ENCODE measurements around the gene SYNE1.
A peak's percentile ranks its signal among the peaks of the same experiment; 100 is the strongest.
"Not testable (repeated sequence)": the region's sequence is repeated elsewhere in the genome, so short reads cannot be mapped to it uniquely, and the experiment has no call there.

Gene SYNE1

DNA sequence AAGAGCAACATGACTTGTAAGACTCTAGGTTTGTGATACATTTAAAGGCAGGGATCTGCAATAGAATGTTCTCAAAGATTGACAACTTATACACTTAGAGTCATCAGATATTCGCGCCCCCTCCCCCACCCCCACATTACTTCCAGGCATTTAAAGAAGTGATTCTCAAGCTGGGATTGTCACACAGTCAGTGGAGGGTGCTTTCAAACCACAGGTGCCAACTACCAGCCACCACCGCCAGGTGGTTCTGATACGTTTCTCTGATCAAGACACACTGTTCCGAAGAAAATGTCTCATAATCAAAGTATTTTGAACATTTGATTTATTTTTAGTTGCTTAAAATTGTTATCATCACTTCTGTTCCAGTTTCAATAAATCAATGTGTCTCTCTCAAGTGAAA lies 472.2 kb downstream of the SYNE1 start:
- no peak for DNase-seq

DNA sequence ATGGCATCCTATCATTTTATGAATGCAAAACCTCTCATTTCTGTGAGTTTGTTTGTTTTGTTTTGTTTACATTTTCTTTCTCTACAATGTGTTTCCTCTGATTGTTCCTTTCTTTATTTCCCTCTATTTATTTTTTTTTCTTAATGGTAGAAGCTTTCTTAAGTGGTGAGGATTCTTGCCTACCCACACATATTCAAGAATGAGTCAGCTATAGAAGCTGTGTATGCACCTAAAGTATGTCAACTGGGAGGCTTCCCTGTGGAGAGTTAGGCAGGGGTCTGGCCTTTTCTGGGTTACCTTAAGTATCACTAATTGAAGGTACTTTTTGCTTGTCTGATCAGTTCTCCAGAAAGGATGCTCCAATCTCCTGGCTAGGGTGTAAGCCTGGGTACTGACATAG lies 475.7 kb downstream of the SYNE1 start:
- no peak for DNase-seq

GRCh38 chr6:152160346-152160745 lies 476.8 kb downstream of the SYNE1 start:
- no peak for DNase-seq

GRCh38 chr6:152155792-152156191 lies 481.4 kb downstream of the SYNE1 start:
- no peak for DNase-seq

DNA sequence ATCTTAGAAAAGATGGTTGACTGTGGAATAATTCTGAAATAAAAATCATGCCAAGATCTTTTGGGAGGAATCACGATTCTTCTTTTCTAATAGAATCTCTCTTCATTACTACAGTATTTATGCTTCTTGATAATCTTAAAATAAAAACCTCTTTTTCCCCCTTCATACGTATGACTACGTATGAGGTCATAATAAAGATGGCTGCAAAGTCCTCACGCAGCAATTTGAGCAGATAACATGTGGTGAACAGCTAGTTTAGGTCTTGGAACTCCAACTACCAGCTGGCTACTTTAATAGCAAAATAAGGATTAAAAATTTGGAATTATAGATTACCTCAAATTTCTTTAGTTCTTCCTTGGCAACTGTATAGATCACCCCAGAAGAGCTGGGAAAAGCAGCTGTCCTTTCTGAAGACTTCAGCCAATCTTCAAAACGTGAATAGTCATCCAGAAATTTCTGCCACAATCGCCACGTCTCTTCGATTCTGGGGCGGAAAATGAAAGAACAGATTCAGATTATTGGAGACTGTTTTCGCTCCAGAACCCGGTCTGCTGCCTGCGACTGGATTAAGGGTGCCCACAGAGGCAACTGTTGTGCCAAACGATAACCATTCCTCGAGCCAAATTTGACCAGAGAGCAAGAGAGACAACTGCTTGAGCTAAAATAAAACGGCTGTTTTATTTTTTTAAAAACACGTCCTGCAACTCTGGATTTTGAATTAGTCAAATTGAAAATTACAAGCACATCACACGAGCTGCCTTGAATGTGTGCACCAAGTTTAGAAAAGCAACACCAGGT lies 482.4 kb downstream of the SYNE1 start:
- DNase-seq, result no peak

DNA sequence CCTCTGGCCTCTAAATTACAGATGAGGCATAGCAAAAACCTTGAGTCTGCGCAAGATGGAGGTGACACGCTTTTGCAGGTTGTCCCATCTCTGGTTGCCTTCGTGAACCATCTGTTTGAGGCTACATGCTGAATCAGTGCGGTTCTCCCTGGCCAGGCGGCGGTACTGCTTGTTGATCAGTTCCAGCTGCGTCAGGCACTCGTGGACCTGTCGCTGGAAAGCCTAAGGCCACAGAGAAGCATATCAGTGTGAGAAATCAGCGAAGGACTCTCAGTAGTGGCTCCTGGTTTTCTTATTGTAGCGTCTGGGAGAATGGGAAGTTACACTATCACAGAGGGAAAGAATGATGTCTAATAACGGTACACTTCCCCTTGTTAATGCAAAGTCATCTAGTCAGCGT lies 485.2 kb downstream of the SYNE1 start:
- no peak for DNase-seq

- DNase-seq, result no peak
These were observed 487.0 kb downstream of the SYNE1 start for GRCh38 chr6:152150196-152150595.

GRCh38 chr6:152148412-152148811 lies 488.8 kb downstream of the SYNE1 start:
- no peak for DNase-seq

GRCh38 chr6:152147269-152147668 lies 489.9 kb downstream of the SYNE1 start:
- DNase-seq, result no peak

GRCh38 chr6:152146385-152146784 lies 490.8 kb downstream of the SYNE1 start:
- DNase-seq, result no peak

DNA sequence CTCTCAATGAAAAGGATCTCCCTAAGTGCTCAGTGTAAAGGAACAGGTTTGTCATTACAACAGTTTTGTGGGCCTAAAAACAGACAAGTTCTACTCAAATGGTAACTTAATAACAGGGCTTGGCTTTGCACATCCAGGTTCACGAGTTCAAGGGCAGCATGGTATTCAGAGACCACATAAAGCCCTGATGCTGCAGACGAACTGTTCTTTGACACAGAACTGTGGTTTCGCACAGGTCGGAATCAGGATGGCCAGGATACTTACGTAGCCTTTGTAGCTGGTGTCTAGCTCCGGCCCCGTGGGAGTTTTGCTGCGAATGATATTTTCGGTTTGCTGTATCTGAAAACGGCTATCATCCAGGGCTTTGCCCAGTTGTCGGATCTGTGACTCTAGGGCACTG lies 493.8 kb downstream of the SYNE1 start:
- no peak for DNase-seq

DNA sequence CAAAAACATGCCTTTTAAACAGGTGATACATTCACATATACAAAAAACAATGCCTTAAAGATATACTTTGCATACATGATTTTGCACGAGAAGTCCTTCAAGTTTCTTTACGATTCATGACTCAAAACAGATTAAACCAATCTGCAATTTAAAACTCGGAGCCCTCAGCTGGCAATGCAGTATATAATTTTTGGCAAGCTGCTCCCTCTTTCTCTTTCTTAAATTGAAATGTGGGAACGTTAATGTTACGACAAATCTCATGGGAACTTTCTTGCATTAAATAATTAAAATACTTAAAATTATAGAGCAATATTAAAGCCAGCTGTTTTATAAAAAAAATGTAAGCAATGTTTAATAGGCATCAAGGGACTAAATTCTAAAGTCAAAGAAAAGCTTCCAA lies 495.1 kb downstream of the SYNE1 start:
- no peak for DNase-seq

- DNase-seq, result not testable (repeated sequence)
These were observed 498.8 kb downstream of the SYNE1 start for GRCh38 chr6:152138344-152138743.

DNA sequence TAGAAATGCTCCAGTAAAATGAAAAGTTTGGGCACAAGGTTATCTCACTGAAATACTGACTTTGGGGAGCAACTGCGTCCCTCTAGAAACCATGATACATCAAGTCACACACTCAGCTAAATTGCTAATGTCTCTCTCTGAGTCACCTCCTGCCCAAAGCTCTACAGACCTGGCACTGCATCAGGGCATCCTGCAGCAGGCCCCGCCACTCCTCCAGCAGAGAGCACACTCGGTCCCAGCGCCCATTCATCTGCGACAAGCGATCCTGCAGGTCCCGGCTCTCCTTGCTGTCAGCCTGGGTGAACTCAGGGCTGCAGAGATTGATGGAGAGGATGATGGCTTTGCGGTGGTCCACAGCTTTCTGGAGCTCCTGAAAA lies 500.7 kb downstream of the SYNE1 start:
- peak; percentile 58 for DNase-seq

- DNase-seq, result peak; percentile 55
These were observed 501.3 kb downstream of the SYNE1 start for GRCh38 chr6:152135755-152136448.

GRCh38 chr6:152130441-152130840 lies 506.7 kb downstream of the SYNE1 start:
- DNase-seq, result no peak

DNA sequence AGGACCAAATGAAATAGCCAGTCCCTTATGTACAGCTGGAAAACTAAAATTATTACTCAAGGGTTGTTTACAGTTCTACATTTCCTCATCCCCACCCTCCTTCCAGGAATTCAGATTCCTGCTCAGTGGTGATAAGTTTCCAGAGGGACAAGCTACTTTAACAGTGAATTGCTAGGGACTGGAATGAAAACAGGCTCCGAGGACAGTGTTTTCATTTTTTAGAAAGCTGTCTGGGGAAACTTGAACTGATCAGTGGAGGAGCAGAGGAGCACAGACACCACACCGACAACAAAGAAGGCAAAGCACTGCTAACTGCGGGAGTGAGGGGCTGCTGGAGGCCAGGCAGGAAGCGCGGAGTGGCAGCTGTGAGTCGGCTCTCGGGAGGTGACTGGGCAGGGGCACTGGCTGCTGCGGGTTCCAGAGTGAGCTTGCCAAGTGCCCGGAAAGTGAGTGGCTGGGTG lies 507.4 kb downstream of the SYNE1 start:
- DNase-seq, result no peak

DNA sequence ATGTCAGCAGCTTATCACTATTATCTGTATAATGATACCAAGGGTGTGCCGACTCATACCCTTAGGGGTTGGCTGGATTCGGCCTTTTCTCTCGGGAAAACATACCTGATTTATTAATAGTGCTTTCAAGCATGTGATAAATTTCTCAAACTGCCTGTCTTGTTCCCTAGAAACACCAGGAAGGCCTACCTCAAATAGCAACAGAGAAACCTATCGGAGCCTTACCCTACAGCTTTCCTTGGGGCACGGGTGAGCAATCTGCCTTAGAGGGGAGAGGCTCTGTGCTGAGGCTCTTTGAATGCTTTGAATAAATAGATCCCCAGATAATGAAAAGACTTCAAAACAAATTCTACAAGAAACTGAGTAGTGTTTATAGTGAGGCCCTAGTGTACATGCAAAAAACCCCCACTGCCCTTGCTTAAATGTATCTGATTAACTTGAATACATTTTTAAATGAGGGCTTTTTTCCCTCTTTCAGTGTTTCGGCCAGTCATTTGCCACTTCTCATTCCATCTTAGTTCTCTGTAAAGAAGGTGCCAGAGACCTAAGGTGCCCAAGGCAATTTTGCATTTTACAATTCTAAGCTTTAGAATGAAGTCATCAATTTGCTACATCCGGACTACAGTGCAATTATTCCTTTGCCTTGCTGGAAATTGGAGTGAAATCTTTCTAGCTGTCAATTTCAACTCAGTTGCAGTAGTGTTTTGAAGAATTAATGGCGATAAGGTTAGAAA lies 509.6 kb downstream of the SYNE1 start:
- no peak for DNase-seq

GRCh38 chr6:152124429-152125074 lies 512.6 kb downstream of the SYNE1 start:
- DNase-seq, result no peak

- DNase-seq, result no peak
These were observed 514.1 kb downstream of the SYNE1 start for GRCh38 chr6:152123076-152123475.

DNA sequence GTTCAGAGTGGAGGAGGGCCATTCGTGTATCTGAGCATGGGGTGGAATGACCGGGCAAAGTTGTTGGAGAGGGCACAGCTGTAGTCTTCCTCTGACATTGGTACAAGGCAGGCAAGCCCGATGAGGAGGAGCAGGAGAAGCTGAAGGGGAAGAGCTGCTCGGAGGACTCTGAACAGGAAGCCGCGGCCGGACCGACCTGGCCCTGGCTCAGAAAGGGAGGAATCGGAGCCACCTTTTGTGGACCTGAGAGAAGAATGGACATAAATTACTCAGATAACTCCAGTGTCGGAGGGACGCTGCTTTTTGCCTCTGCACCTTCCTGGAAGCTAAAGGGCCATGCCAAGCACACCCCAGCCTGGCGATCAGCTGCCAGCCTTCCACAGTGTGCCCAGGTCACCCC lies 514.7 kb downstream of the SYNE1 start:
- no peak for DNase-seq

- no peak for DNase-seq
These were observed 515.3 kb downstream of the SYNE1 start for GRCh38 chr6:152121910-152122309.

DNA sequence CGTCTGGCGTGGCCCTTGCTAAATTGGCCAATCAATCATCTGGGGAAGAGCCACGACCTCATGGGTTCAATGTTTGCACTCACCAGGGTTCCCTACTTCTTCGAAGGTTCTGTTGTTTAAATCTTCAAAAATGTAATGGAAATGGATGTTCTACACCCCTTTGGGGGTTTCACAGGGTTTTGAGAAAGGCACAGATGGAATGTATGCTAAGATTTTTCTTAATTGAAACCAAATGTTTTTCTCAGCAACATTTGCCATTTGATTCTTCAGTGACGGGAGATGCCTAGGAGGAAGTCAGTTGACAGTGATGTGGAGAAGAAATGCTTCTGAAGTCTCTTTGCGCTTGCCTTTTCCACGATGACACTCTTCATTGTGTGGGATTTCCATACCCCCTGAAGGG lies 517.3 kb downstream of the SYNE1 start:
- no peak for DNase-seq

Data from NCI-H510A (cell line).